Measurements from ENCODE around the gene ANLN. TPM values are rescaled to one million over a fixed set of nuclear protein-coding genes. Genes with fewer than 3 reads are reported as not detected.

ANLN gene
- 10 to 100 TPM; 21.2 to 56.0 TPM for total RNA-seq

DNA sequence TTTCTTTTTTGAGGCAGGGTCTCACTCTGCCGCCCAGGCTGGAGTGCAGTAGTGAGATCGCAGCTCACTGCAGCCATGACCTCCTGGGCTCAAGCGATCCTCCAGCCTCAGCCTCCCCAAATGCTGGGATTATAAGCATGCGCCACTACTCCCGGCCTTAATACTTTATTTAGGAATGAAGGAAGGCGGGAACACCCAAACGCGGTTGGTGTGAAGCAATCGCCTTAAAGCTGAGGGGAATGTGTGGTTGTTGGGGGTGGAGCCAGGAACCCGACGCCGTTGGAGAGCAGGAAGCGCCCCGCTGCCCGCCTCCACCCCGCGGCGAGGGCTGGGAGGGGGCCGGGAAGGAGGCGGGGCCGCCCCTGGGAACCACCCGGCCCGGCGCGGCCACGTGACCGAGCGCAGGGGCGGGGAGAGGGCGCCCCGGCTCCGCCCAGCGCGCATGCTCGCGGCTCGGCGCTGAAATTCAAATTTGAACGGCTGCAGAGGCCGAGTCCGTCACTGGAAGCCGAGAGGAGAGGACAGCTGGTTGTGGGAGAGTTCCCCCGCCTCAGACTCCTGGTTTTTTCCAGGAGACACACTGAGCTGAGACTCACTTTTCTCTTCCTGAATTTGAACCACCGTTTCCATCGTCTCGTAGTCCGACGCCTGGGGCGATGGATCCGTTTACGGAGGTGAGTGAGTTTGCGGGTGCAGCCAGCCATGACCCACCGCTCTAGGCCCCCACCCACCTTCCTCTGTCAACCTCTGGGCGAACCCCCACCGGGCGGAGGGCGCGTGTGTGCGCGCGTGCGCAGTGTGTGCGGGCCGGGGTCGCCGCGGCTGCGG is at the start of gene ANLN:
ANLN (plus strand) TSS at position 492 of the 828 bp plus-strand sequence; CDS start at position 657, 165 bp downstream.
- Histone ChIP-seq H3K9ac (ENCODE audit: low read depth in 2 of 2, low read length in 2 of 2) (peak within 1 kb of the TSS; percentile 73 to 74), H3K27ac (peak within 1 kb of the TSS; percentile 58), H3K4me1 (no peaks in the 10 kb centered on the region), H3K27me3 (no peaks in the 10 kb centered on the region), H3K4me3 (peak within 1 kb of the TSS; percentile 57), H3K36me3 (no peaks in the 10 kb centered on the region), H3K9me3 (no peaks in the 10 kb centered on the region)
- peak; percentile 95 for DNase-seq
- intact Hi-C loops (cut with DNase I), result no loop called here
- no peak for TF ChIP-seq CTCF (IDR thresholded peaks at IDR 0.05)

GRCh38 chr7:36343548-36343947 is 46.1 kb upstream of the ANLN start:
- no peak overlapping the region for H3K27ac ChIP-seq
- H3K9ac ChIP-seq (ENCODE audit: low read depth in 2 of 2, low read length in 2 of 2), result no peak overlapping the region
- H3K27me3 ChIP-seq, result no peaks in the 10 kb centered on the region
- intact Hi-C loops (cut with DNase I), result no loop called here
- DNase-seq, result no peak
- H3K4me1 ChIP-seq, result no peaks in the 10 kb centered on the region
- TF ChIP-seq CTCF (IDR thresholded peaks at IDR 0.05), result no peak
- H3K4me3 ChIP-seq, result no peak overlapping the region
- no peaks in the 10 kb centered on the region for H3K36me3 ChIP-seq
- H3K9me3 ChIP-seq, result no peaks in the 10 kb centered on the region

- Histone ChIP-seq H3K27ac (no peak overlapping the region), H3K4me1 (no peaks in the 10 kb centered on the region), H3K36me3 (no peaks in the 10 kb centered on the region), H3K9me3 (no peaks in the 10 kb centered on the region), H3K27me3 (no peaks in the 10 kb centered on the region), H3K9ac (ENCODE audit: low read depth in 2 of 2, low read length in 2 of 2) (no peak overlapping the region), H3K4me3 (no peak overlapping the region)
- intact Hi-C loops (cut with DNase I), result no loop called here
- TF ChIP-seq CTCF (IDR thresholded peaks at IDR 0.05), result no peak
- no peak for DNase-seq
Measured at GRCh38 chr7:36344622-36345021, 45.0 kb upstream of the ANLN start.

- intact Hi-C loops (cut with DNase I), result no loop called here
- no peak overlapping the region for H3K27ac ChIP-seq
- H3K36me3 ChIP-seq, result no peaks in the 10 kb centered on the region
- no peaks in the 10 kb centered on the region for H3K4me1 ChIP-seq
- no peak for DNase-seq
- H3K9ac ChIP-seq (ENCODE audit: low read depth in 2 of 2, low read length in 2 of 2), result no peak overlapping the region
- no peak for TF ChIP-seq CTCF (IDR thresholded peaks at IDR 0.05)
- H3K4me3 ChIP-seq, result no peak overlapping the region
- H3K9me3 ChIP-seq, result no peaks in the 10 kb centered on the region
- no peaks in the 10 kb centered on the region for H3K27me3 ChIP-seq
Measured at GRCh38 chr7:36346260-36346831, 43.3 kb upstream of the ANLN start.

GRCh38 chr7:36348256-36348655 is 41.4 kb upstream of the ANLN start:
- intact Hi-C loops (cut with DNase I), result no loop called here
- Histone ChIP-seq H3K4me1 (no peaks in the 10 kb centered on the region), H3K27ac (no peak overlapping the region), H3K27me3 (no peaks in the 10 kb centered on the region), H3K9me3 (no peaks in the 10 kb centered on the region), H3K36me3 (no peaks in the 10 kb centered on the region), H3K9ac (ENCODE audit: low read depth in 2 of 2, low read length in 2 of 2) (no peak overlapping the region), H3K4me3 (no peak overlapping the region)
- DNase-seq, result no peak
- TF ChIP-seq CTCF (IDR thresholded peaks at IDR 0.05), result no peak
